HG03103 (cell line): Measurements from ENCODE around the gene CDS2.
"Not testable (repeated sequence)": the region's sequence is repeated elsewhere in the genome, so short reads cannot be mapped to it uniquely, and the experiment has no call there.

Experiments
- ATAC-seq: cut with Tn5 transposase; IDR thresholded peaks from one replicate; pipeline ENCODE4 v1.9.1; 2021; ENCODE audit warnings: low read depth; ENCODE audit not compliant: unreplicated experiment

The CDS2 gene

GRCh38 chr20:5126512-5127203, at the start of gene CDS2:
CDS2 (plus strand) TSS chr20:5127008; CDS start chr20:5127093, 85 bp downstream.
- ATAC-seq, result peak; percentile 84

GRCh38 chr20:5077761-5078387, 48.9 kb upstream of the CDS2 start:
- no peak for ATAC-seq

- peak; percentile 94 for ATAC-seq
Observed at GRCh38 chr20:5078399-5078958, 48.3 kb upstream of the CDS2 start.

GRCh38 chr20:5080384-5080877, 46.4 kb upstream of the CDS2 start:
- ATAC-seq, result no peak

GRCh38 chr20:5085380-5085779, 41.4 kb upstream of the CDS2 start:
- ATAC-seq, result no peak

- no peak for ATAC-seq
Observed at GRCh38 chr20:5088688-5089087, 38.1 kb upstream of the CDS2 start.

GRCh38 chr20:5090191-5090590, 36.6 kb upstream of the CDS2 start:
- peak; percentile 65 for ATAC-seq

- ATAC-seq, result no peak
Observed at GRCh38 chr20:5091902-5092301, 34.9 kb upstream of the CDS2 start.

- ATAC-seq, result no peak
Observed at GRCh38 chr20:5092765-5093339, 34.0 kb upstream of the CDS2 start.

GRCh38 chr20:5095454-5095853, 31.4 kb upstream of the CDS2 start:
- ATAC-seq, result no peak

- no peak for ATAC-seq
Observed at GRCh38 chr20:5095931-5096330, 30.9 kb upstream of the CDS2 start.

- no peak for ATAC-seq
Observed at GRCh38 chr20:5096463-5096862, 30.3 kb upstream of the CDS2 start.

- not testable (repeated sequence) for ATAC-seq
Observed at GRCh38 chr20:5099009-5099408, 27.8 kb upstream of the CDS2 start.

GRCh38 chr20:5099909-5100308, 26.9 kb upstream of the CDS2 start:
- ATAC-seq, result not testable (repeated sequence)

- no peak for ATAC-seq
Observed at GRCh38 chr20:5100684-5101347, 26.0 kb upstream of the CDS2 start.

GRCh38 chr20:5104479-5104878, 22.3 kb upstream of the CDS2 start:
- no peak for ATAC-seq

- ATAC-seq, result no peak
Observed at GRCh38 chr20:5109276-5109675, 17.5 kb upstream of the CDS2 start.

GRCh38 chr20:5113615-5113986, 13.2 kb upstream of the CDS2 start:
- no peak for ATAC-seq

GRCh38 chr20:5114403-5114802, 12.4 kb upstream of the CDS2 start:
- no peak for ATAC-seq

GRCh38 chr20:5116875-5117274, 9.9 kb upstream of the CDS2 start:
- ATAC-seq, result no peak
